HepG2 (cell line): ENCODE data around the gene ARHGEF7. TPM values are rescaled to one million over a fixed set of nuclear protein-coding genes. Genes with fewer than 3 reads are reported as not detected.

Experiments
- BCL6 ChIP-seq: IDR thresholded peaks from 2 replicates; pipeline ENCODE4 v1.6.1; 2016; ENCODE audit warnings: missing genetic modification reagents, missing compliant biosample characterization
- BHLHE40 ChIP-seq: IDR thresholded peaks from 2 replicates; pipeline ENCODE4 v1.6.1; 2011; ENCODE audit warnings: low read length, improper control_type of control experiment
- GTF3A ChIP-seq: sonication (generic); formaldehyde crosslinking; conservative IDR thresholded peaks from 2 replicates; pipeline ENCODE4 v1.4.0; 2020; ENCODE audit warnings: mild to moderate bottlenecking, missing genetic modification reagents
- MAF1 ChIP-seq: sonication (generic); formaldehyde crosslinking; IDR thresholded peaks from 2 replicates; pipeline ENCODE4 v1.5.0; 2020; ENCODE audit warnings: missing genetic modification reagents, borderline replicate concordance
- PAWR ChIP-seq: sonication (generic); formaldehyde crosslinking; IDR thresholded peaks from 2 replicates; pipeline ENCODE4 v1.4.0; 2020; ENCODE audit warnings: missing genetic modification reagents, mild to moderate bottlenecking, borderline replicate concordance
- RAD21 ChIP-seq: fragments of 450-650 bp; formaldehyde crosslinking; IDR thresholded peaks from 2 replicates; pipeline ENCODE4 v1.5.0; 2020; ENCODE audit warnings: mild to moderate bottlenecking
- SCMH1 ChIP-seq: sonication (generic); formaldehyde crosslinking; IDR thresholded peaks from 2 replicates; pipeline ENCODE4 v1.9.0; 2021; ENCODE audit warnings: missing genetic modification reagents, mild to moderate bottlenecking, borderline replicate concordance
- SSRP1 ChIP-seq: IDR thresholded peaks from 2 replicates; pipeline ENCODE4 v1.6.1; 2016; ENCODE audit warnings: control low read depth
- TCF12 ChIP-seq, 2 experiments: fragments of 450-650 bp in 1 of 2; sonication (generic) in 1 of 2; formaldehyde crosslinking in 1 of 2; IDR thresholded peaks; 2 replicates each; pipeline versions ENCODE4 v1.6.1 to v1.8.0; 2017 to 2022; ENCODE audit warnings: antibody characterized with exemption in 1 of 2, mild to moderate bottlenecking in 1 of 2, missing genetic modification reagents in 1 of 2, moderate library complexity in 1 of 2
- ZFP90 ChIP-seq: sonication (generic); formaldehyde crosslinking; IDR thresholded peaks from 2 replicates; pipeline ENCODE4 v1.8.0; 2022; ENCODE audit warnings: missing genetic modification reagents, mild to moderate bottlenecking, inconsistent platforms, borderline replicate concordance
- ZNF232 ChIP-seq: sonication (generic); formaldehyde crosslinking; IDR thresholded peaks from 2 replicates; pipeline ENCODE4 v1.4.0; 2020; ENCODE audit warnings: missing genetic modification reagents, borderline replicate concordance
- ZNF501 ChIP-seq: sonication (generic); formaldehyde crosslinking; IDR thresholded peaks from 2 replicates; pipeline ENCODE4 v1.5.1; 2020; ENCODE audit warnings: mild to moderate bottlenecking, moderate library complexity, missing genetic modification reagents
- ZNF614 ChIP-seq: IDR thresholded peaks from 2 replicates; pipeline ENCODE4 v1.6.1; 2018; ENCODE audit warnings: missing biosample characterization, missing genetic modification reagents, inconsistent platforms, borderline replicate concordance
- ZNF747 ChIP-seq: sonication (generic); formaldehyde crosslinking; IDR thresholded peaks from 2 replicates; pipeline ENCODE4 v1.8.1; 2023; ENCODE audit warnings: missing genetic modification reagents, mild to moderate bottlenecking, borderline replicate concordance
- polyA plus RNA-seq, 8 experiments: library from polyadenylated mRNA; depleted of rRNA in 3 of 8; stranded (reverse) in 7 of 8; unstranded in 1 of 8; fragments of >200 nt; fragmentation: Illumina TruSeq in 4 of 8; extraction: Trizol in 4 of 8; gene quantifications; 2 replicates each; pipeline versions ENCODE4 v1.2.1 to v1.2.3, GENCODE V29; 2011 to 2016; ENCODE audit warnings: low read depth in 4 of 8, missing spikeins in 1 of 8, mixed read lengths in 1 of 8; ENCODE audit not compliant: insufficient read depth in 1 of 8
- total RNA-seq, 5 experiments: library from RNA; depleted of rRNA; stranded (reverse); fragments of >200 nt; fragmentation: Illumina TruSeq; extraction: Trizol; gene quantifications; 2 replicates each; pipeline ENCODE4 v1.2.3, GENCODE V29; 2016; ENCODE audit warnings: low read depth in 1 of 5
- TF ChIP-seq, protein P1 (sequence below): sonication (generic); formaldehyde crosslinking; IDR thresholded peaks from 2 replicates; pipeline ENCODE4 v1.4.0; 2020; ENCODE audit warnings: missing genetic modification reagents
- TF ChIP-seq, protein P2 (sequence below): sonication (generic); formaldehyde crosslinking; IDR thresholded peaks from 2 replicates; pipeline ENCODE4 v1.4.0; 2020; ENCODE audit warnings: low read depth, missing genetic modification reagents

ARHGEF7 gene
- total and polyA plus RNA-seq, 2 of the 13 experiments (the other 11 are each of a cell fraction or from before 2014, with no cell fraction given) = 15.7 to 22.3 TPM

DNA sequence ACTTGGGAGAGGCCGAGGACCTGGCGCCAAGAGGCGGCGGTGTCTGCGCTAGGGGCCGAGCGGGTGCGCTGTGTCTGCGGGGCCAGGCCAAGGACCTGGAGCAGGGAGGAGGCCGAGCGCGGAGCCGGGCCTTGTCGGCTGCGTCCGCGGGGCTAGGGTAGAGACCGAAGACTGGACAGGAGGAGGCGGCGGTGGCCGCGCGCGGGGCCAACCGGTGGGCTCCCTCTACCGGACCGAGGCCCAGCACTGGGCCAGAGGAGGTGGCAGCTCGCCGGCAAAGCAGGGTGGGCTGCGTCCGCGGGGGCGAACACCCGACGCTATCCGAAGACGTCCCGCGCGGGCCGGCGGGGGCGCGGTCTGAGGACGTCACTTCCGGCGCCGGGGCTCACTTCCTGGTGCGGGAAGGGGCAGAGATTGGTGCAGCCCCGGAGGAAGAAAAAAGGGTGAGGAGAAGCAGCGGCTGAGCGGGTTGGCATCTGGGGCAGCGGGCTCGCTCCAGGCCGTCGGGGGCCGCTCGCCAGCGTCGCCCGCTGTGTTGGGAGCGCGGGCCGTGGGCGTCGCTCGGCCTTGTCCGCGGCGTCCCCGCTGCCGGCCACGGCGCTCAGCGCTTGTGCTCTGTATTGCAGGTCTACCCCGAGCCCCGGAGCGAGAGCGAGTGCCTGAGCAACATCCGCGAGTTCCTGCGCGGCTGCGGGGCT is 38.3 kb downstream of the ARHGEF7 start (continued):
- TF ChIP-seq ZNF747 (CRISPR knock-in tag) = peak; percentile 60; the same call in 1 of the 2 replicates
- no peak for TF ChIP-seq TCF12 (IDR thresholded peaks at IDR 0.05)
- TF ChIP-seq TCF12 (CRISPR knock-in tag; IDR thresholded peaks at IDR 0.05) = no peak
- no peak for TF ChIP-seq BHLHE40
- no peak for TF ChIP-seq PAWR (CRISPR knock-in tag)
- peak; percentile 84; the same call in 1 of the 2 replicates for TF ChIP-seq ZNF232 (CRISPR knock-in tag)
- TF ChIP-seq SCMH1 (CRISPR knock-in tag) = no peak
- TF ChIP-seq MAF1 = no peak
- TF ChIP-seq, protein P1, sequence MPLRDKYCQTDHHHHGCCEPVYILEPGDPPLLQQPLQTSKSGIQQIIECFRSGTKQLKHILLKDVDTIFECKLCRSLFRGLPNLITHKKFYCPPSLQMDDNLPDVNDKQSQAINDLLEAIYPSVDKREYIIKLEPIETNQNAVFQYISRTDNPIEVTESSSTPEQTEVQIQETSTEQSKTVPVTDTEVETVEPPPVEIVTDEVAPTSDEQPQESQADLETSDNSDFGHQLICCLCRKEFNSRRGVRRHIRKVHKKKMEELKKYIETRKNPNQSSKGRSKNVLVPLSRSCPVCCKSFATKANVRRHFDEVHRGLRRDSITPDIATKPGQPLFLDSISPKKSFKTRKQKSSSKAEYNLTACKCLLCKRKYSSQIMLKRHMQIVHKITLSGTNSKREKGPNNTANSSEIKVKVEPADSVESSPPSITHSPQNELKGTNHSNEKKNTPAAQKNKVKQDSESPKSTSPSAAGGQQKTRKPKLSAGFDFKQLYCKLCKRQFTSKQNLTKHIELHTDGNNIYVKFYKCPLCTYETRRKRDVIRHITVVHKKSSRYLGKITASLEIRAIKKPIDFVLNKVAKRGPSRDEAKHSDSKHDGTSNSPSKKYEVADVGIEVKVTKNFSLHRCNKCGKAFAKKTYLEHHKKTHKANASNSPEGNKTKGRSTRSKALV = peak; percentile 89
- peak; percentile 43; the same call in 1 of the 2 replicates for TF ChIP-seq ZNF614 (CRISPR knock-in tag)
- TF ChIP-seq SSRP1 (CRISPR knock-in tag) = no peak
- no peak; the same call in 1 of the 2 replicates for TF ChIP-seq ZFP90 (CRISPR knock-in tag)
- TF ChIP-seq GTF3A (CRISPR knock-in tag) = 0 out of 2 replicates have a peak, but pooled peaks have one; percentile 32
- TF ChIP-seq, protein P2, sequence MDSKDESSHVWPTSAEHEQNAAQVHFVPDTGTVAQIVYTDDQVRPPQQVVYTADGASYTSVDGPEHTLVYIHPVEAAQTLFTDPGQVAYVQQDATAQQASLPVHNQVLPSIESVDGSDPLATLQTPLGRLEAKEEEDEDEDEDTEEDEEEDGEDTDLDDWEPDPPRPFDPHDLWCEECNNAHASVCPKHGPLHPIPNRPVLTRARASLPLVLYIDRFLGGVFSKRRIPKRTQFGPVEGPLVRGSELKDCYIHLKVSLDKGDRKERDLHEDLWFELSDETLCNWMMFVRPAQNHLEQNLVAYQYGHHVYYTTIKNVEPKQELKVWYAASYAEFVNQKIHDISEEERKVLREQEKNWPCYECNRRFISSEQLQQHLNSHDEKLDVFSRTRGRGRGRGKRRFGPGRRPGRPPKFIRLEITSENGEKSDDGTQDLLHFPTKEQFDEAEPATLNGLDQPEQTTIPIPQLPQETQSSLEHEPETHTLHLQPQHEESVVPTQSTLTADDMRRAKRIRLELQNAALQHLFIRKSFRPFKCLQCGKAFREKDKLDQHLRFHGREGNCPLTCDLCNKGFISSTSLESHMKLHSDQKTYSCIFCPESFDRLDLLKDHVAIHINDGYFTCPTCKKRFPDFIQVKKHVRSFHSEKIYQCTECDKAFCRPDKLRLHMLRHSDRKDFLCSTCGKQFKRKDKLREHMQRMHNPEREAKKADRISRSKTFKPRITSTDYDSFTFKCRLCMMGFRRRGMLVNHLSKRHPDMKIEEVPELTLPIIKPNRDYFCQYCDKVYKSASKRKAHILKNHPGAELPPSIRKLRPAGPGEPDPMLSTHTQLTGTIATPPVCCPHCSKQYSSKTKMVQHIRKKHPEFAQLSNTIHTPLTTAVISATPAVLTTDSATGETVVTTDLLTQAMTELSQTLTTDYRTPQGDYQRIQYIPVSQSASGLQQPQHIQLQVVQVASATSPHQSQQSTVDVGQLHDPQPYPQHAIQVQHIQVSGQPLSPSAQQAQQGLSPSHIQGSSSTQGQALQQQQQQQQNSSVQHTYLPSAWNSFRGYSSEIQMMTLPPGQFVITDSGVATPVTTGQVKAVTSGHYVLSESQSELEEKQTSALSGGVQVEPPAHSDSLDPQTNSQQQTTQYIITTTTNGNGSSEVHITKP (CRISPR knock-in tag) = no peak
- TF ChIP-seq RAD21 = peak; percentile 45; the same call in 1 of the 2 replicates
- peak; percentile 87 for TF ChIP-seq ZNF501 (CRISPR knock-in tag)
- TF ChIP-seq BCL6 (CRISPR knock-in tag) = peak; percentile 32
